A549 (cell line): ENCODE results near the gene RAD51.

Experiments used
- CHD2 ChIP-seq: fragments of 150-350 bp; IDR thresholded peaks from 2 replicates; pipeline ENCODE4 v1.6.1; 2014; ENCODE audit warnings: low read length; ENCODE audit not compliant: partially characterized antibody
- RNF2 ChIP-seq: fragments of 200-600 bp; sonication (generic); IDR thresholded peaks from 2 replicates; pipeline ENCODE4 v1.6.1; 2016; ENCODE audit warnings: low read depth, mild to moderate bottlenecking, antibody characterized with exemption, moderate library complexity, borderline replicate concordance
- SMC3 ChIP-seq: fragments of >200 bp; sonication (Bioruptor Twin); formaldehyde crosslinking; IDR thresholded peaks from 3 replicates; pipeline ENCODE4 v1.6.1; 2018; ENCODE audit warnings: inconsistent platforms
- TF ChIP-seq, protein P1 (sequence below): fragments of 250-450 bp; sonication (Bioruptor Pico); IDR thresholded peaks from 2 replicates; pipeline ENCODE4 v1.5.0; 2021; ENCODE audit warnings: mild to moderate bottlenecking, moderate library complexity, borderline replicate concordance
- TF ChIP-seq, protein P2 (sequence below): fragments of >200 bp; sonication (Bioruptor Twin); formaldehyde crosslinking; IDR thresholded peaks from 3 replicates; pipeline ENCODE4 v1.5.1; 2016

DNA sequence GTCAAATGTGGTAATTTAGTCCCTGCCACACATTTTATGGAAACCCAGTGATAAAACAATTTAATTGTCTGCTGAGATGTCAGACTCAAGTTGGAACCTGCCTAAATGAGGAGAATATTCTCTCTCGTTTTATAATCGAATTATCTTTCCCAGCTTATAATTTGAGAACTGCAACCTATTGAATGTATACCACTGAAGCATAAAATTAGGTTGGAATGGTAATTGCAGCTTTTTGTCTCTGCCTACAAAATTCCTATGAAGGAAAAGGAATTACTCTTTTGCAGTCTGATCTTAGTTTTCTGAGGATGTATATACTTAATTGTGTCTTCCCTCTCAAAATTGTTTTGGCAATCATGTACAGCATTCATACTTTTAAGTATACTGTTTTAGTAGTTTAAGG, 28.9 kb downstream of the RAD51 start:
- no peak for TF ChIP-seq CHD2
- TF ChIP-seq, protein P1, sequence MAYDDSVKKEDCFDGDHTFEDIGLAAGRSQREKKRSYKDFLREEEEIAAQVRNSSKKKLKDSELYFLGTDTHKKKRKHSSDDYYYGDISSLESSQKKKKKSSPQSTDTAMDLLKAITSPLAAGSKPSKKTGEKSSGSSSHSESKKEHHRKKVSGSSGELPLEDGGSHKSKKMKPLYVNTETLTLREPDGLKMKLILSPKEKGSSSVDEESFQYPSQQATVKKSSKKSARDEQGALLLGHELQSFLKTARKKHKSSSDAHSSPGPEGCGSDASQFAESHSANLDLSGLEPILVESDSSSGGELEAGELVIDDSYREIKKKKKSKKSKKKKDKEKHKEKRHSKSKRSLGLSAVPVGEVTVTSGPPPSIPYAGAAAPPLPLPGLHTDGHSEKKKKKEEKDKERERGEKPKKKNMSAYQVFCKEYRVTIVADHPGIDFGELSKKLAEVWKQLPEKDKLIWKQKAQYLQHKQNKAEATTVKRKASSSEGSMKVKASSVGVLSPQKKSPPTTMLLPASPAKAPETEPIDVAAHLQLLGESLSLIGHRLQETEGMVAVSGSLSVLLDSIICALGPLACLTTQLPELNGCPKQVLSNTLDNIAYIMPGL: no peak
- TF ChIP-seq RNF2: no peak
- TF ChIP-seq SMC3: no peak
- TF ChIP-seq, protein P2, sequence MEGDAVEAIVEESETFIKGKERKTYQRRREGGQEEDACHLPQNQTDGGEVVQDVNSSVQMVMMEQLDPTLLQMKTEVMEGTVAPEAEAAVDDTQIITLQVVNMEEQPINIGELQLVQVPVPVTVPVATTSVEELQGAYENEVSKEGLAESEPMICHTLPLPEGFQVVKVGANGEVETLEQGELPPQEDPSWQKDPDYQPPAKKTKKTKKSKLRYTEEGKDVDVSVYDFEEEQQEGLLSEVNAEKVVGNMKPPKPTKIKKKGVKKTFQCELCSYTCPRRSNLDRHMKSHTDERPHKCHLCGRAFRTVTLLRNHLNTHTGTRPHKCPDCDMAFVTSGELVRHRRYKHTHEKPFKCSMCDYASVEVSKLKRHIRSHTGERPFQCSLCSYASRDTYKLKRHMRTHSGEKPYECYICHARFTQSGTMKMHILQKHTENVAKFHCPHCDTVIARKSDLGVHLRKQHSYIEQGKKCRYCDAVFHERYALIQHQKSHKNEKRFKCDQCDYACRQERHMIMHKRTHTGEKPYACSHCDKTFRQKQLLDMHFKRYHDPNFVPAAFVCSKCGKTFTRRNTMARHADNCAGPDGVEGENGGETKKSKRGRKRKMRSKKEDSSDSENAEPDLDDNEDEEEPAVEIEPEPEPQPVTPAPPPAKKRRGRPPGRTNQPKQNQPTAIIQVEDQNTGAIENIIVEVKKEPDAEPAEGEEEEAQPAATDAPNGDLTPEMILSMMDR: no peak
